Liver (tissue), 9 donors: ENCODE measurements around the gene UNKL. TPM values are rescaled to one million over a fixed set of nuclear protein-coding genes. Genes with fewer than 3 reads are reported as not detected.

ENCODE experiments used
- DNase-seq: peaks from one replicate; pipeline ENCODE4 v3.0.0-alpha.2; 2017; ENCODE audit warnings: low spot score
- H3K27ac ChIP-seq, 2 donors: one replicate each; pipeline ENCODE4 v1.7.0; 2013; ENCODE audit warnings: inconsistent platforms in 2 of 2, low read length in 2 of 2, control low read depth in 1 of 2, low read depth in 1 of 2, mild to moderate bottlenecking in 1 of 2
- H3K27me3 ChIP-seq, 4 donors: one replicate each; pipeline versions ENCODE4 v1.6.1 to v1.7.0; 2013; ENCODE audit warnings: low read length in 3 of 4, inconsistent platforms in 1 of 4, mild to moderate bottlenecking in 1 of 4, moderate library complexity in 1 of 4; ENCODE audit not compliant: control insufficient read depth in 4 of 4, insufficient read depth in 4 of 4
- H3K36me3 ChIP-seq, 4 donors: one replicate each; pipeline versions ENCODE4 v1.6.1 to v1.7.0; 2013; ENCODE audit warnings: low read length in 3 of 4, mild to moderate bottlenecking in 3 of 4, low read depth in 1 of 4, moderate library complexity in 1 of 4; ENCODE audit not compliant: control insufficient read depth in 4 of 4, insufficient read depth in 3 of 4
- H3K4me1 ChIP-seq, 4 donors: one replicate each; pipeline versions ENCODE4 v1.6.1 to v1.7.0; 2013; ENCODE audit warnings: low read length in 3 of 4, mild to moderate bottlenecking in 3 of 4, moderate library complexity in 1 of 4; ENCODE audit not compliant: control insufficient read depth in 4 of 4, insufficient read depth in 4 of 4
- H3K4me3 ChIP-seq, 3 donors: one replicate each; pipeline versions ENCODE4 v1.6.1 to v1.7.0; 2013; ENCODE audit warnings: low read length in 3 of 3, control low read depth in 1 of 3, low read depth in 1 of 3, mild to moderate bottlenecking in 1 of 3
- H3K9ac ChIP-seq, 2 donors: one replicate each; pipeline ENCODE4 v1.7.0; 2013; ENCODE audit warnings: low read length in 2 of 2, mild to moderate bottlenecking in 2 of 2, moderate library complexity in 2 of 2, control low read depth in 1 of 2, low read depth in 1 of 2
- H3K9me3 ChIP-seq, 4 donors: one replicate each; pipeline versions ENCODE4 v1.6.1 to v1.7.0; 2013; ENCODE audit warnings: low read length in 3 of 4; ENCODE audit not compliant: control insufficient read depth in 4 of 4
- ATF3 ChIP-seq: IDR thresholded peaks from 2 replicates; pipeline ENCODE4 v1.6.1; 2016; ENCODE audit warnings: antibody characterized with exemption
- CTCF ChIP-seq: fragments of 150-350 bp; IDR thresholded peaks from 2 replicates; pipeline ENCODE4 v1.5.1; 2017; ENCODE audit warnings: improper control_type of control experiment, low read depth, low read length; ENCODE audit not compliant: missing input control
- EGR1 ChIP-seq, 2 donors: IDR thresholded peaks; 2 replicates each; pipeline ENCODE4 v1.6.1; 2016 to 2018; ENCODE audit warnings: antibody characterized with exemption in 2 of 2, low read depth in 2 of 2
- FOXA1 ChIP-seq: IDR thresholded peaks from 2 replicates; pipeline ENCODE4 v1.6.1; 2016; ENCODE audit warnings: antibody characterized with exemption
- FOXA2 ChIP-seq: IDR thresholded peaks from 2 replicates; pipeline ENCODE4 v1.6.1; 2016; ENCODE audit warnings: antibody characterized with exemption
- GABPA ChIP-seq, 2 donors: IDR thresholded peaks in 1 of 2; conservative IDR thresholded peaks in 1 of 2; 2 replicates each; pipeline ENCODE4 v1.6.1; 2016; ENCODE audit warnings: antibody characterized with exemption in 2 of 2, mild to moderate bottlenecking in 1 of 2, moderate library complexity in 1 of 2
- HNF4A ChIP-seq, 2 donors: conservative IDR thresholded peaks; 2 replicates each; pipeline ENCODE4 v1.6.1; 2016; ENCODE audit warnings: antibody characterized with exemption in 2 of 2, mild to moderate bottlenecking in 2 of 2
- HNF4G ChIP-seq: IDR thresholded peaks from 2 replicates; pipeline ENCODE4 v1.6.1; 2016; ENCODE audit warnings: antibody characterized with exemption
- JUND ChIP-seq, 2 donors: IDR thresholded peaks; 2 replicates each; pipeline ENCODE4 v1.6.1; 2016; ENCODE audit warnings: antibody characterized with exemption in 2 of 2
- MAX ChIP-seq: IDR thresholded peaks from 2 replicates; pipeline ENCODE4 v1.6.1; 2016; ENCODE audit warnings: antibody characterized with exemption
- NR2F2 ChIP-seq: IDR thresholded peaks from 2 replicates; pipeline ENCODE4 v1.6.1; 2016; ENCODE audit warnings: antibody characterized with exemption
- RAD21 ChIP-seq, 2 donors: IDR thresholded peaks; 2 replicates each; pipeline ENCODE4 v1.6.1; 2016; ENCODE audit warnings: antibody characterized with exemption in 2 of 2, mild to moderate bottlenecking in 2 of 2
- REST ChIP-seq: IDR thresholded peaks from 2 replicates; pipeline ENCODE4 v1.6.1; 2016; ENCODE audit warnings: antibody characterized with exemption, mild to moderate bottlenecking
- RXRA ChIP-seq, 2 donors: IDR thresholded peaks; 2 replicates each; pipeline ENCODE4 v1.6.1; 2017 to 2018; ENCODE audit warnings: antibody characterized with exemption in 2 of 2, mild to moderate bottlenecking in 1 of 2
- SP1 ChIP-seq: IDR thresholded peaks from 2 replicates; pipeline ENCODE4 v1.6.1; 2018; ENCODE audit warnings: antibody characterized with exemption, mild to moderate bottlenecking
- TAF1 ChIP-seq: conservative IDR thresholded peaks from 2 replicates; pipeline ENCODE4 v1.6.1; 2016; ENCODE audit warnings: antibody characterized with exemption, mild to moderate bottlenecking
- YY1 ChIP-seq: IDR thresholded peaks from 2 replicates; pipeline ENCODE4 v1.6.1; 2016; ENCODE audit warnings: antibody characterized with exemption, mild to moderate bottlenecking
- ZBTB33 ChIP-seq: IDR thresholded peaks from 2 replicates; pipeline ENCODE4 v1.6.1; 2016; ENCODE audit warnings: antibody characterized with exemption
- WGBS: extraction: QIAGEN DNeasy Blood & Tissue Kit; methylation state at CpG from one replicate; pipeline ENCODE4 v1.1.7; 2013; 5-methylcytosine and 5-hydroxymethylcytosine counted together
- polyA plus RNA-seq, 2 donors: library from polyadenylated mRNA; stranded (reverse) in 1 of 2; unstranded in 1 of 2; fragments of 200-250 nt in 1 of 2; fragments of >200 nt in 1 of 2; fragmentation: Nextera tagmentation in 1 of 2; extraction: Ambion mirVana in 1 of 2; gene quantifications; one replicate each; pipeline versions ENCODE4 v1.2.1 to v1.2.3, GENCODE V29; 2013 to 2015
- total RNA-seq, 2 donors: library from RNA; depleted of rRNA; stranded (reverse); fragments of >200 nt; gene quantifications; one replicate each; pipeline ENCODE4 v1.2.3, GENCODE V29; 2014
- donor health status: healthy.
- donor health status: healthy.
- donor health status: healthy.
- donor health status: healthy.
- donor health status: healthy.

Gene UNKL
- total and polyA plus RNA-seq, 4 donors = 3.5 to 14.7 (median 6.6) TPM

GRCh38 chr16:1459967-1460366, 45.5 kb upstream of the UNKL start:
- Histone ChIP-seq H3K4me3 (no peak overlapping the region), H3K27me3 (no peaks in the 10 kb centered on the region), H3K27ac (no peak overlapping the region), H3K9ac (no peak overlapping the region), H3K36me3 (peaks cover 0 to 37% (median 7%) of the 10 kb centered on the region in 4 donors), H3K4me1 (no peaks in the 10 kb centered on the region), H3K9me3 (no peaks in the 10 kb centered on the region)
- WGBS = 93% methylated on average over 10 of the region's 10 CpGs
- DNase-seq = no peak
- TF ChIP-seq ATF3 = no peak
- no peak for TF ChIP-seq SP1
- no peak for TF ChIP-seq TAF1
- no peak for TF ChIP-seq HNF4A (conservative IDR thresholded peaks at IDR 0.05)
- no peak for TF ChIP-seq RAD21 (IDR thresholded peaks at IDR 0.05)
- TF ChIP-seq JUND (IDR thresholded peaks at IDR 0.05) = no peak
- TF ChIP-seq ZBTB33 = no peak
- TF ChIP-seq EGR1 (IDR thresholded peaks at IDR 0.05; ENCODE audit: low read depth in 2 of 2) = no peak
- TF ChIP-seq FOXA2 = no peak
- TF ChIP-seq GABPA (IDR thresholded peaks at IDR 0.05 in 1 of 2, conservative IDR thresholded peaks at IDR 0.05 in 1 of 2) = no peak
- no peak for TF ChIP-seq FOXA1
- no peak for TF ChIP-seq NR2F2
- no peak for TF ChIP-seq REST

- WGBS = 87% methylated on average over 14 of the region's 14 CpGs
- H3K4me3 ChIP-seq = no peak overlapping the region
- peaks cover 0 to 44% (median 7%) of the 10 kb centered on the region in 4 donors for H3K36me3 ChIP-seq
- no peak for DNase-seq
- H3K27ac ChIP-seq = no peak overlapping the region
- H3K9ac ChIP-seq = no peak overlapping the region
- no peaks in the 10 kb centered on the region for H3K9me3 ChIP-seq
- TF ChIP-seq FOXA1 (no peak), SP1 (no peak), TAF1 (no peak), NR2F2 (no peak), REST (no peak), EGR1 (IDR thresholded peaks at IDR 0.05; ENCODE audit: low read depth in 2 of 2) (no peak), JUND (IDR thresholded peaks at IDR 0.05) (no peak), ATF3 (no peak), MAX (no peak), HNF4G (no peak), YY1 (no peak), RAD21 (IDR thresholded peaks at IDR 0.05) (no peak), CTCF (no peak), GABPA (IDR thresholded peaks at IDR 0.05 in 1 of 2, conservative IDR thresholded peaks at IDR 0.05 in 1 of 2) (no peak), FOXA2 (no peak), RXRA (IDR thresholded peaks at IDR 0.05) (no peak), HNF4A (conservative IDR thresholded peaks at IDR 0.05) (no peak), ZBTB33 (no peak)
- H3K4me1 ChIP-seq = no peaks in the 10 kb centered on the region
- H3K27me3 ChIP-seq = no peaks in the 10 kb centered on the region
Measured at GRCh38 chr16:1458977-1459341, 44.5 kb upstream of the UNKL start.
